Keratinocyte (primary cell): Measurements from ENCODE around the gene CEMP1. TPM values are rescaled to one million over a fixed set of nuclear protein-coding genes. Genes with fewer than 3 reads are reported as not detected.
"Not testable (repeated sequence)": the region's sequence is repeated elsewhere in the genome, so short reads cannot be mapped to it uniquely, and the experiment has no call there.

Experiments used
- DNase-seq: peaks from one replicate; pipeline ENCODE4 v3.0.0-alpha.2; 2011; ENCODE audit warnings: low read depth, missing footprints, low spot score
- FAIRE-seq: peaks from 2 replicates; lab custom pipeline; 2011; peaks lifted over from hg19 to GRCh38; lab: Jason Lieb, UNC
- H2AFZ ChIP-seq: 2 replicates; pipeline ENCODE4 v1.6.0; 2012; ENCODE audit warnings: low read length, control low read depth, inconsistent platforms; ENCODE audit not compliant: control insufficient read depth
- H3K27ac ChIP-seq: 2 replicates; pipeline ENCODE4 v1.5.1; 2011; ENCODE audit warnings: low read length; ENCODE audit not compliant: control insufficient read depth, insufficient read depth
- H3K27me3 ChIP-seq: 3 replicates; pipeline ENCODE4 v1.6.0; 2011; ENCODE audit warnings: low read length; ENCODE audit not compliant: control insufficient read depth, insufficient read depth; ENCODE audit errors: extremely low read depth
- H3K36me3 ChIP-seq, 2 experiments: 2 replicates in 1 of 2; 3 replicates in 1 of 2; pipeline ENCODE4 v1.5.1; 2011; ENCODE audit warnings: low read length in 2 of 2, mild to moderate bottlenecking in 1 of 2; ENCODE audit not compliant: control insufficient read depth in 2 of 2, insufficient read depth in 2 of 2; ENCODE audit errors: extremely low read depth in 1 of 2
- H3K4me1 ChIP-seq: 3 replicates; pipeline ENCODE4 v1.5.1; 2011; ENCODE audit warnings: low read length; ENCODE audit not compliant: control insufficient read depth, insufficient read depth; ENCODE audit errors: extremely low read depth
- H3K4me2 ChIP-seq: 3 replicates; pipeline ENCODE4 v1.6.0; 2011; ENCODE audit warnings: low read depth, low read length; ENCODE audit not compliant: control insufficient read depth, insufficient read depth; ENCODE audit errors: extremely low read depth
- H3K4me3 ChIP-seq, 3 experiments: fragments of 200-600 bp in 1 of 3; sonication (generic) in 1 of 3; 2 replicates in 2 of 3; 3 replicates in 1 of 3; pipeline ENCODE4 v1.5.1; 2011 to 2016; ENCODE audit warnings: low read length in 3 of 3, mild to moderate bottlenecking in 3 of 3, control low read depth in 2 of 3, inconsistent platforms in 1 of 3, low read depth in 1 of 3, mixed read lengths in 1 of 3, mixed run types in 1 of 3, moderate library complexity in 1 of 3; ENCODE audit not compliant: control insufficient read depth in 2 of 3, insufficient read depth in 2 of 3; ENCODE audit errors: extremely low read depth in 1 of 3
- H3K79me2 ChIP-seq: 2 replicates; pipeline ENCODE4 v1.6.0; 2012; ENCODE audit warnings: low read length; ENCODE audit not compliant: control insufficient read depth, insufficient read depth
- H3K9ac ChIP-seq: 3 replicates; pipeline ENCODE4 v1.6.0; 2011; ENCODE audit warnings: low read length; ENCODE audit not compliant: control insufficient read depth, insufficient read depth; ENCODE audit errors: extremely low read depth
- H3K9me1 ChIP-seq: 3 replicates; pipeline ENCODE4 v1.6.0; 2011; ENCODE audit warnings: low read length; ENCODE audit not compliant: control insufficient read depth, insufficient read depth; ENCODE audit errors: extremely low read depth
- H3K9me3 ChIP-seq: 2 replicates; pipeline ENCODE4 v1.5.1; 2012; ENCODE audit warnings: low read depth, low read length; ENCODE audit not compliant: control insufficient read depth
- H4K20me1 ChIP-seq: 3 replicates; pipeline ENCODE4 v1.6.0; 2011; ENCODE audit warnings: low read length; ENCODE audit not compliant: control insufficient read depth, insufficient read depth; ENCODE audit errors: extremely low read depth
- dilution Hi-C: fragments of 300-500 bp; cut with MboI; formaldehyde crosslinking; loops from one replicate; pipeline ENCODE4 v1.7.0; 2020; ENCODE audit warnings: low sequenced_read_pairs; ENCODE audit not compliant: extremely low pct_ligation_motif_present
- polyA plus RNA-seq, 5 experiments: library from polyadenylated mRNA; depleted of rRNA in 3 of 5; stranded (reverse) in 3 of 5; stranded (forward) in 1 of 5; unstranded in 1 of 5; fragments of >200 nt; gene quantifications; 1 replicate in 1 of 5; 2 replicates in 3 of 5; 3 replicates in 1 of 5; pipeline versions ENCODE4 v1.2.1 to v1.2.3, GENCODE V29; 2011 to 2012; ENCODE audit warnings: missing spikeins in 2 of 5, low read depth in 1 of 5, low replicate concordance in 1 of 5

Gene CEMP1
- polyA plus RNA-seq, 1 donor (not counting 4 experiments of a cell fraction or from before 2014, with no cell fraction given), result not detected

DNA sequence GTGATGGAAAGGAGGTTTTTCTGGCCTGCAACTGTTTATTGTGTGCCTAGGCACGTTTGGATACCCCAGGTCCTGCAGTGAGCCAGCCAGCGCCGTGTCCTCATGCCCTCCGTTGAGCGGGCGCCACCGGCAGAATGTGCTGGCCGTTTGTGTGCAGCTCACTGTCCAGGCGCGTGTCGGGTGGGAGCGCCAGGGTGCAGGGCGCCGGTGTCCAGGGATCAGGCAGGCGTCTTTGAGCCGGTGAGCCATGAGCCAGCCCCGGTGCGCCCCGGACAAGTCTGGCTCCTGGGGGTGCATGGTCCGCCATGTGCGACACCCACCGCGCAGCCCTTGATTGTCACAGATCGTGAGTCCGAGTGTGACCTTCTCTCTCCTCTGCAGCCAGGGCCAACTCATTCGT is 45.8 kb upstream of the CEMP1 start:
- H3K79me2 ChIP-seq, H3K27ac ChIP-seq, H2AFZ ChIP-seq, H3K27me3 ChIP-seq, H3K4me2 ChIP-seq, DNase-seq, FAIRE-seq, H3K9me1 ChIP-seq, H3K9ac ChIP-seq, H3K9me3 ChIP-seq, H3K36me3 ChIP-seq, H3K4me3 ChIP-seq, dilution Hi-C loops, H3K4me1 ChIP-seq, H4K20me1 ChIP-seq: not testable (repeated sequence)

GRCh38 chr16:2575839-2576238 is 44.6 kb upstream of the CEMP1 start:
- H2AFZ ChIP-seq, dilution Hi-C loops, FAIRE-seq, H3K4me3 ChIP-seq, H4K20me1 ChIP-seq, H3K79me2 ChIP-seq, H3K27me3 ChIP-seq, H3K36me3 ChIP-seq, H3K4me2 ChIP-seq, H3K27ac ChIP-seq, H3K4me1 ChIP-seq, H3K9ac ChIP-seq, H3K9me3 ChIP-seq, DNase-seq, H3K9me1 ChIP-seq: not testable (repeated sequence)

DNA sequence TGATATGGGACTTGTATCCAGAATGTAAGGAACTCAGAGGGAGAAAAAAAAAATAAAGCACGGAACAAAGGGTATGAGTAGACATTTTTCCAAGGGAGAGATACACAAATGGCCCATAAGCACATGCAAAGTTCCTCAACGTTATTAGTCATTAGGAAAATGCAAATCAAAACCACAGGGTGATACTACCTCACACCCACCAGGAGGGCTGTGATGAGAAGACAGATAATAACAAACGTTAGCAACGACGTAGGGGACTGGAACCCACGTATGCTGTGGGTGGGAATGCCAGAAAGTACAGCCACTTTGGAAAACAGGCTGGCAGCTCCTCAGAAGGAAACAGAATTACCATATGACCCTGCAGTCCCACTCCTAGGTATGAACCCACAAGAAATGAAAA is 41.5 kb upstream of the CEMP1 start:
- H3K9me3 ChIP-seq, H3K4me3 ChIP-seq, H3K9ac ChIP-seq, H3K27me3 ChIP-seq, H3K4me1 ChIP-seq, dilution Hi-C loops, H3K36me3 ChIP-seq, FAIRE-seq, H3K9me1 ChIP-seq, H2AFZ ChIP-seq, H3K79me2 ChIP-seq, DNase-seq, H3K4me2 ChIP-seq, H4K20me1 ChIP-seq, H3K27ac ChIP-seq: not testable (repeated sequence)

- H3K9me3 ChIP-seq, H3K79me2 ChIP-seq, H2AFZ ChIP-seq, H3K4me2 ChIP-seq, dilution Hi-C loops, H3K27ac ChIP-seq, H3K9me1 ChIP-seq, H3K36me3 ChIP-seq, H3K4me3 ChIP-seq, H3K4me1 ChIP-seq, H3K27me3 ChIP-seq, H3K9ac ChIP-seq, DNase-seq, H4K20me1 ChIP-seq: not testable (repeated sequence)
- FAIRE-seq, result peak; percentile 29
These were observed 37.4 kb upstream of the CEMP1 start for GRCh38 chr16:2568573-2568972.

- H3K9me1 ChIP-seq, dilution Hi-C loops, H3K36me3 ChIP-seq, H3K9ac ChIP-seq, H3K79me2 ChIP-seq, H3K9me3 ChIP-seq, H3K4me3 ChIP-seq, FAIRE-seq, H4K20me1 ChIP-seq, H3K4me2 ChIP-seq, H3K27ac ChIP-seq, H2AFZ ChIP-seq, DNase-seq, H3K27me3 ChIP-seq, H3K4me1 ChIP-seq: not testable (repeated sequence)
These were observed 36.3 kb upstream of the CEMP1 start for GRCh38 chr16:2567506-2567905.
